NCI-H1694 (cell line): ENCODE measurements around the gene PHACTR3.

Experiments
- DNase-seq: peaks from one replicate; lab custom pipeline; 2025; lab: John Stamatoyannopoulos, UW

The PHACTR3 gene

GRCh38 chr20:59816146-59816738 lies 211.9 kb downstream of the PHACTR3 start:
- DNase-seq = no peak

GRCh38 chr20:59817406-59817805 lies 213.1 kb downstream of the PHACTR3 start:
- no peak for DNase-seq

GRCh38 chr20:59817846-59818615 lies 213.7 kb downstream of the PHACTR3 start:
- no peak for DNase-seq

GRCh38 chr20:59818911-59819310 lies 214.6 kb downstream of the PHACTR3 start:
- DNase-seq = no peak

GRCh38 chr20:59819496-59820203 lies 215.3 kb downstream of the PHACTR3 start:
- no peak for DNase-seq

- no peak for DNase-seq
Measured at GRCh38 chr20:59820204-59821041, 216.1 kb downstream of the PHACTR3 start.

GRCh38 chr20:59821201-59821600 lies 216.9 kb downstream of the PHACTR3 start:
- no peak for DNase-seq

GRCh38 chr20:59821788-59822187 lies 217.4 kb downstream of the PHACTR3 start:
- DNase-seq = no peak

- no peak for DNase-seq
Measured at GRCh38 chr20:59822291-59823029, 218.1 kb downstream of the PHACTR3 start.

- DNase-seq = no peak
Measured at GRCh38 chr20:59823030-59823423, 218.7 kb downstream of the PHACTR3 start.

GRCh38 chr20:59823491-59824259 lies 219.3 kb downstream of the PHACTR3 start:
- DNase-seq = no peak

- DNase-seq = no peak
Measured at GRCh38 chr20:59824711-59825562, 220.6 kb downstream of the PHACTR3 start.

GRCh38 chr20:59825563-59825920 lies 221.2 kb downstream of the PHACTR3 start:
- no peak for DNase-seq

GRCh38 chr20:59825944-59826759 lies 221.8 kb downstream of the PHACTR3 start:
- no peak for DNase-seq

GRCh38 chr20:59827138-59828056 lies 223.1 kb downstream of the PHACTR3 start:
- DNase-seq = no peak

- no peak for DNase-seq
Measured at GRCh38 chr20:59828125-59829053, 224.0 kb downstream of the PHACTR3 start.
